ENCODE measurements around the gene EEF1AKMT4.

The EEF1AKMT4 gene

DNA sequence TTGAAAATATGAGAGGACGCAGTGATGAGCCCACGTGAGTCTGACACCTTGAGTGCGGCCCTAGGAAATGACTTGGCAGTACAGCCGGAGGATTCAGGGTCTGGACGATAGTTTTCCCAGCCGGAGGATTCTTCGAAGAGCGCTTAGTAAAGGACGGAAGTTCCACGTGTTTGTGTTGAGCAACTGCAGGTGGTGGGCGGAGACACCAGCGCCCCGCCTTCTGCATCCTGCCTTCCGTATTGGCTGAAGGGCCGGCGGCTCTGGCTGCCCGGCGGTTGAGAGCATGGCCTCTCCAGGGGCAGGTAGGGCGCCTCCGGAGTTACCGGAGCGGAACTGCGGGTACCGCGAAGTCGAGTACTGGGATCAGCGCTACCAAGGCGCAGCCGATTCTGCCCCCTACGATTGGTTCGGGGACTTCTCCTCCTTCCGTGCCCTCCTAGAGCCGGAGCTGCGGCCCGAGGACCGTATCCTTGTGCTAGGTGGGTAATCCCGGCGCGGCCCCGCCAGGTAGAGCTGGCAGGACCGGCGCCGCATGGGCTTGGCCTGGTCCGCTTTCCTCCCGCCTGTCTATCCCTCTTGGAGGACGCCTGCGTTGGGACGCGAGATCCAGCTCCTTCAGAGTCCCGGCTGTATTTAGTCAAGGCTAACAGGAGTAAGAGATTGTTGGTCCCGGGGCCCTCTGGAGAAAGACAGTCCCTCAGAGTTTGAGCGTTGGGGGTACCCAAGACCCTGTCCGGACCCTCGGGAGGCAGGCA, at the start of gene EEF1AKMT4:
Gene EEF1AKMT4 (plus strand): TSS at position 261 of the 755 bp plus-strand sequence. CDS start 23 bp downstream, at position 284.
- DNase-seq (peak; percentile 95), ATAC-seq (peak; percentile 92)

DNA sequence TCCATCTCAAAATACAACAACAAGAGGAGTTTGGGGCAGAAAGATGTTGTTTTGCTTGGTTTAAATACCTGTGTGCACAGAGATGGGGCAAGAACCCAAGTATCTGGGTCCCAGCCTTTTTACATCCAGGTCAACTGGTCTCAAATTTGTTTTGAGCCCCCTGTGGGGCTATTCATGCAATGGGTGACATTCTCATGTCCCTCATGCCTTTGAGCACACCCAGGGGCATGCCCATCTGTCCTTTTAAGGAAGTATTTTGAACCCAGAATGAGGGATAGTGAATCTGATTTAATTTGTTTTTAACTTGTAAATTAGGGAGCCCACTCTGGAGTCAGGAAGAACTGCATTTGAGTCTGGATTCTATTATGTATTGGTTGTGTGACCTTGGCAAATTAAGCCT, 48.6 kb upstream of the EEF1AKMT4 start:
- no peak for ATAC-seq
- DNase-seq, result no peak

DNA sequence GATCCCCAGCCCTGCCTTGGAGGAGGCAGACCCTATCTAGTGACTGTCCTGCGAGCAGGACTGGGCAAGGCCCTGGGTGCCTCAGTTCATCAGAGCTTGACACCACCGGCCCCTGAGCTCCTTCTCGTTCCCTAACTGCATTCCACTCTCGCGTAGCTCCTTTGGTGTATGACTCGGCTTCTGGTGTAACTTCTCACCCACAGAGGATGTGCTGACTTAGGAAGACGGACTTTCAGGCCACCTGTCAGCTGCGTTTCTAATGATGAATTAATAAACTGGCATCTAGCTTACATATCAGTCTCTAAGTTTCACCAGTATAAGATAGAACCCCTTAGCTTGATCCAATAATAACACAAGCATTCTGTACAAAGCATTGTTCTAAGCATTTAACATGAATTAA, 45.9 kb upstream of the EEF1AKMT4 start:
- DNase-seq (no peak), ATAC-seq (no peak)

DNA sequence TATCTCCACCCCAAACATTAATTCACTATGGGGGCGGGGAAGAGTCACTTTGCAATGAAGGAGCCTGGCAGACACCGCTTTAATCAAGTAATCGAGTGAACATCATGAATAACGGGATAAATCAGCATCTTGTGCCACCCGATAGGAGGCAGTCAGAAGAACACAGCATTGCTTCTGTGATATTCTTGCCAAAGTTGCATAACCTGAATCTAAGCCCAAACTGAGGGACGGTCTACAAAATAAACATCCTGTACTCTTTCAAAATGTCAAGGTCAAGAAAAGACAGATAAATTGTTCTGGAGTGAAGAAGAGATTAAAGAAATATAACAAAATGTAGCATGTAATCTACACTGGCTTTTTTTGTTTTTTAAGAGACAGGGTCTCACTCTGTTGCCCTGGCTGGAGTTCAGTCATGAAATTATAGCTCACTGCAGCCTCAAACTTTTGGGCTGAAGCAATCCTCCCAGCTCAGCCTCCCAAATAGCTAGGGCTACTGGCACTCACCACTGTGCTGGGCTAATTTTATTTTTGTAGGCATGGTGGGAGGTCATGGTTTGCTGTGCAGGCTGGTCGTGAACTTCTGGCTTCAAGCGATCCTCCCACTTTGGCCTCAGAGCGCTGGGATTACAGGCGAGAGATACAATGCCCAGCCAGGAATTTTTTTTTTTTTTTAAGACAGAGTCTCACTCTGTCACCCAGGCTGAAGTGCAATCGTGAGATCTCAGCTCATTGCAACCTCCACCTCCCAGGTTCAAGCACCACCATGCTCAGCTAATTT, 40.1 kb upstream of the EEF1AKMT4 start:
- DNase-seq (no peak), ATAC-seq (no peak)

DNA sequence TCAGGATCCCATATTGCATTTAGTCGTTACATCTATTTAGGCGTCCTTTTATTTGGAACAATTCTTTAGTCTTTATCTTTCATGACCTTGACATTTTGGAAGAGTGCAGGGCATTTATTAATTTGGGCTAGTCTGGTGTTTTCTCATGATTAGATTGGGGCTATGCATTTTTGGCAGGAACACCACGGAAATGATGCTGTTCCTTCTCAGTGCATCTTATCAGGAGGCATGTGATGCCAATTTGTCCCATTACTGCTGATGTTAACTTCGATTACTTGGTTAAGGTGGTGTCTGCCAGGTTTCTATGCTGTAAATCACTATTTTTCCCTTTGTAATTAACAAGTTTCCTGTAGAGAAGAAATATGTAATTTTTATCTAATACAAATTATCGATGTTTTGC, 38.2 kb upstream of the EEF1AKMT4 start:
- ATAC-seq (no peak), DNase-seq (no peak)

DNA sequence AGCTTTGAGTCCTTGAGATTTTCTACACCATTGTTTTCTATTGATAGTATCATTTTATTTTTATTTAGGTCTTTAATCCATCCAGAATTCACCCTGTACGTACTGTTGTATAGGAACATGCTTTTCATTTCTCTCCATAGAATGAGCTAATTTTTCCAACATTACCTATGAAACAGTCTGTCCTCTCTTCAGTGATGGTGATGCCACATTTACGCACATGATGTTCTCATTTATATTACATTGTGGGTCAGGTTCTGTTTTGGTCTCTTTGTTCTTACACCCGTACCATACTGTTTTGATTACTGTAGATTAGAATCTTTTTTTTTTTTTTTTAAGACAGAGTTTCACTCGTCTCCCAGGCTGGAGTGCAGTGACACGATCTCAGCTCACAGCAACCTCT, 37.8 kb upstream of the EEF1AKMT4 start:
- no peak for DNase-seq
- no peak for ATAC-seq

DNA sequence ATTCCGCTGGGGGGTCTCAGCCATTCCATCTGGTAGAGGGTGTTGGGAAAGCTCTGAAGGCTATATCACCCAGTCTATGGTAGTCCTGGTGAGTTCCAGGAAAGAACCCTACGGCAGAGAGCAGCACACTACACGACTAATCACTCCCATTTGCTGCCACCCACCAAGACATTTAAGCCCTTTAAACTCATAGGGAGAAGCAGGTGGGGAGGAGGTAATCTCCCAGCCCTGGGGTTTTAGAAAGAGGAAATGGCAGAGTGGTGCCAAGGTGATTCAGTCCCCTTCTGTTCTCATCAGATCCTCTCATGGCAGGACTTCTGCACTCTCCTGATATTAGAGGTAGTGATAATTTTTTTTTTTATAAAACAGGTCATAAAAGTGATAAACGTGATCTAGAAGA, 30.7 kb upstream of the EEF1AKMT4 start:
- DNase-seq (no peak), ATAC-seq (no peak)

DNA sequence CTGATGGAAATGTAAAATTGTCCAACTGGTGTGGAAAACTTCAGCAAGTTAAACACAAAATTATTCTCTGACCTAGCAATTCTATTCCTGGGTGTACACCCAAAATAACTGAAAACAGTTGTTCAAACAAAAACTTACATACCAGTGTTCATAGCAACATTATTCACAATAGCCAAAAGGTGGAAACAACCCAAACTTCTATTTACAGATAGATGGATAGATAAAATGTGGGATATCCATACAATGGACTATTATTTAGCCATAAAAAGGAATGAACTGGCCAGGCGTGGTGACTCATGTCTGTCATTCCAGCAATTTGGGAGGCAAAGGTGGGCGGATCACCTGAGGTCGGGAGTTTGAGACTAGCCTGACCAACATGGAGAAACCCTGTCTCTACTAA, 27.0 kb upstream of the EEF1AKMT4 start:
- ATAC-seq (no peak), DNase-seq (no peak)

DNA sequence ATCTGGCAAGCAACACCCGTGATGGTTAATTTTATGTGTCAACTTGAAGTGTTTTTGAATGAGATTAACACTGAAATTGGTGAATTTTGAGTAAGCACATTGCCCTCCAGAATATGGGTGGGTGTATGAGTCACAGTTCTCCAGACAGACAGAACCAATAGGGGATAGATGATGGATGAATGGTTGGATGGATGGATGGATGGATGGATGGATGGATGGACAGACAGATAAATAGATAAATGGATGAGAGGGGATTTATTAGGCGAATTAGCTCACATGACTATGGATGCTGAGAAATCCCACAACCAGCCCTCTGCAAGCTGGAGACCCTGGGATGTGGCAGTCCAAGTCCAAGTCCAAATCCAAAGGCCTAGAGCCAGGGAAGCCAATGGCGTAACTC, 25.5 kb upstream of the EEF1AKMT4 start:
- ATAC-seq, result no peak
- DNase-seq, result no peak

DNA sequence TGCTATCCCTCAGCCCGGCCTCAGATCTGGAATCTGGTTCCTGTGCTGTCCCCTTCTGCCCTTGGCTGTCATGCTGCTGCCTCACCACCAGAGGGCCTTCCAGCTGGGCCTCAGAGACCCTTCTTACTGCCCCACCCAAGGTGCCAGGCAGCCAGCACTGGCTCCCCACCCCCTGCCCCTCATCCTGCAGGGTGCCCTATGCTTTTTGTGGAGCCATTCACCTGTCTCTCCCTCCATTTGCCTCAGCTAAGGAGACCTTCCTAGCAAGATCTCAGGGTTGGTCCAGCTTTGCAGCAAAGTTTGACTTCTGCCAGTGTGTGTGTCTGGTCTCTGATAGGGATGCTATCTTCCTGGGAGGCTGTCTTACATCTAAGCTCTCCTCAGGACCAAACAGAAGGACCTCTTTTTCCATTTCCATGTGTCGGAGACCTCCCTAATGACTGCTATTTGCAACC, 22.0 kb upstream of the EEF1AKMT4 start:
- DNase-seq, result peak; percentile 67
- ATAC-seq, result peak; percentile 30

DNA sequence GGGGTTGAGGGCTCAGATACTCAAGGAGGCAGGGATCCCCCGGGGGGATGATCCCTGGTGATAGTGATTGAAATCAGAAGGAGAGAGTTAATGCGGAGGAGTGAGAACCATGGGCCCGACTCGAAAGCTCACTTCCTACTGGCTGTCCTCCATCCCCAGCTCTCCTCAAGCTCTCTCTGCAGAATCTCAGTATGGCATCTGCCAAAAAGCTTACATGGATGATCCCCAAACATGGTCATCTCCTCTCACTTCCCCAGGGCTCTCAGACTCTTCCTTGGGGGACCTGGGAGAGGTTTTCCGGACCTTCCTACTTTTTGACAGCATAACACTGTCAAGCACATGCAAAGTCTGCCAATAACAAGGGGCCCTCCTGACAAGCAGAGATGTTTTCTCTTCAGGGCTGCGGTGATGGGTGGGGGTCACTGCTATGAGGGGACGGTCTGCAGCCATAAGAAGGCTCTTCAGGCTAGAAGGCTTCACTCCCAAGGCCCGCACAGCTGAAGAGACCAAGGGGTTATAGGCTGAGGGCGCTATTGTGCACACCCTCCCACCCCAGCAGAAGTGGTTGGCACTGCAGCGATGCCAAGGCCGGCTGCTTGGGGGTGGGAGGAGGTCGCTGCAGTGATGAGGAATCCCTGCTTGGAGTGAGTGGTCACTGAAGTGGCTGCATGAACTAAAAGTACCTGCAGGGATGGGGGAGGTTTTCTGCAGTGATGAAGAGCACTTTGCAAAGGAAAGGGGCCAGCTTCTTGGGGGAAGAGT, 20.9 kb upstream of the EEF1AKMT4 start:
- no peak for ATAC-seq
- DNase-seq, result no peak

DNA sequence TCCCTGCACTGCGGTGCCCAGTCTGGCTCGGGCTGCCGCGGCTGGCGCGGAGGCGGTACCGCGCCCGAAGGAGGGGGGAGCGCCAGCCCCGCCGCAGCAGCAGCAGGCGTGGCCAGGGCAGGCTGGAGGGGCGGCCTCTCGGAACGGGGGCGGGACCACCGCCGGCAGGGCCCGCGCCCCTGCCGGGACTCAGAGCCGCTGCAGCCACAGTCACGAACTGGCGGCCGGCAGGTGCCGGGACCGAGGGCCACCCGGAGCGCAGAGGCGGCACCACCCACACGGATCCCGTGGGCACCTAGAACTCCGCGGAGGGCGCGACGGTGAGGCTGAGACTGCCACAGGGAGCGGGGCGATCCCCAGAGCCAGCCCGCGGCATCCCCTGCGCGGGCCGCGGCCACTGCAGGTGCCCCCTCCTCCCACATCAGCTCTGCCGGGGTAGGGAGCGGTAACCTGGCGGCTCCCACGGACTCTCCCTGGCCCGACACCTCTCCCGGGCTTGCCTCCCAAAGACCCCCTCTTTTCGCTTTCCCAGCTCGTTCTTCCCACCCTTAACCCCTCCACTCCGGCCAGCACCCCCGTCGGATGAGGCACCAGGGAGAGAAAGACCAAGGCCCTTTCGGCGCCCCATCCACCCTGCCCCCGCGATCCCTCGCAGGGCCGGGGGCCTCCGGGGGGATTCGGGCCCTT, 19.9 kb upstream of the EEF1AKMT4 start, which contains the start of gene VWA5B2:
Gene VWA5B2 (plus strand): TSS at position 192 of the 687 bp plus-strand sequence. CDS start 944 bp downstream, outside the sequence.
- ATAC-seq, result peak; percentile 88
- peak; percentile 78 for DNase-seq

DNA sequence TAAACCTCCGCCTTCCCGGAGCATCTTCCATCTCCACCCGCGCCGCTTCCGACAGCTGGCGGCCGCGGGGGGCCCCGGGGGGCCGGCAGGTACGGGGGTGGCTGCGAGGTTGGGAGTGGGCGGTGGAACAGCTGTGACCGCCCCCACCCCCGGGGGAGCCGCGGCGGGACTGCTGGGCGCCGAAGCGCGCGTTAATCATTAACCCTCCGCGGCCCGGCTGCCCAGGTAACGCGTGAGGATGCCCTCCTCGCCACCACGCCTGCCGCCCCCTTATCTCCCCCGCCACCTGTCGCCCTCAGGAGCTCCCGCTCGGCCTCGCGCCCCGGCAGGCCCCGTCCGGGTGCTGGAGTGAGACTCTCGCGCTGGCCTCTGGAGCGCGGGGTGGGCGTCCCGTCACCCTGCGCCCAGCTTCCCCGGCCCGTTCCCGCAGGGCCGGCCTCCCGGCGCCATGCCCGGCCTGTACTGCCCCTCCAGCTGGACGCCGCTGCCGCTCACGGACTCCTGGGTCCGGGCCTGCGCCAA, 19.3 kb upstream of the EEF1AKMT4 start:
- DNase-seq, result no peak
- no peak for ATAC-seq

DNA sequence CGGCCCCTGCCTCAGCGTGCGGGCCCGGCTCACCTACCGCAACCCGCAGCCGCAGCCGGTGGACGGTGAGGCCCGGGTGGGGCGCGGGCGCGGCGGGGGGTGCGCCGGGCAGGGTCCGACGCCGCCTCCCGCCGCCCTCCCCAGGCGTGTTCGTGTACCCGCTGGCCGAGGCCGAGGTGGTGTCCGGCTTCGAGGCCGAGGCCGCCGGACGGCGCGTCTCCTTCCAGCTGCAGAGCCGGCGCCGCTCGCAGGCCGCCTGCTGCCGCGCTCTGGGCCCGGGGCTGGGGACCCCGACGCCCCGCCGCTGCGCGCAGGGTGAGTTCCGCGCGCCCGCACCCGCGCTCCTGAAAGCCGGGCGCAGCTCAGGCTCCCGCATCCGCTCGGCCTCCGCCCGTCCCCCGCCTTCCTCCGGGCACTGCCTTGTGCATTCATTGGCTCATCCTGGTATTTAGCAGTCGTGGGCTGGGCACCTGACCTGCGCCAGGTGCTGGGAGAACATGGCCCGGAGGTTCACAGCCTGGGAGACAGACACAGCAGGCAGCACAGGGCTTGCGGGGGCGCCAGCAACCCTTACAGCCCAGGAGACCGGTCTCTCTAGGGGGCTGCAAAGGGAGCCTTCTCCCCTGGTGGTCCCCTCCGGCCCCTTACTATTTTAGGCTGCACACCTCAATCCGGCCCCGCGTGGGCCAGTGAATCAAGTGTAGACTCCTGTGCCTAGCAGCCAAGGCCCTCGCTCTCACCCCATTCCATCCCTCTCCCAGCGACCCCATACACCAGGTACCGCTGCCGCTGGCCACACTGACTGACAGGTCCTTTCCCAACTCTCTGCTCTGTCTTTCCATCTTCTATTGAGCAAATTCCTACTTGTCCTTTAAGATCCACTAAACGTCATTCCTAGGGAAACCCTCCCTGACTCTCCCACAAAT, 18.6 kb upstream of the EEF1AKMT4 start:
- no peak for DNase-seq
- no peak for ATAC-seq

DNA sequence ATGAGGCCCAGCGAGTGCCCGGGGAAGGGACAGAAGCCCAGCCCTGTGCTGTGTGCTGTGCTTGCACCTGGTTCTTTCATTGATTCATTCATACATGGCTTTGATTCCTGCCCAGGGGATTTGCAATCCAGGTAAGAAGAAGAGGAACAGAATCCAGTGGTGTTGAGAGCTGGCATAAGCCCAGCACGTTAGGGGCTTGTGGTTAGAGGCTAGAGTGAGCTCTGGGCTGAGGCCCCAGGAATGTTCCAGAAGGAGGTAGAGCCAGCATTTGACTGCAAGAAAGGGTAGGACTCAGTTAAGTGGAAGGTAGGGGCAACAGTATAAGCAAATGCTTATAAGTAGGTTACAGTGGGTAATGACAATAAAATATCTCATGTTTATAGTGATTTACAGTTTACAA, 17.8 kb upstream of the EEF1AKMT4 start:
- ATAC-seq (no peak), DNase-seq (no peak)

DNA sequence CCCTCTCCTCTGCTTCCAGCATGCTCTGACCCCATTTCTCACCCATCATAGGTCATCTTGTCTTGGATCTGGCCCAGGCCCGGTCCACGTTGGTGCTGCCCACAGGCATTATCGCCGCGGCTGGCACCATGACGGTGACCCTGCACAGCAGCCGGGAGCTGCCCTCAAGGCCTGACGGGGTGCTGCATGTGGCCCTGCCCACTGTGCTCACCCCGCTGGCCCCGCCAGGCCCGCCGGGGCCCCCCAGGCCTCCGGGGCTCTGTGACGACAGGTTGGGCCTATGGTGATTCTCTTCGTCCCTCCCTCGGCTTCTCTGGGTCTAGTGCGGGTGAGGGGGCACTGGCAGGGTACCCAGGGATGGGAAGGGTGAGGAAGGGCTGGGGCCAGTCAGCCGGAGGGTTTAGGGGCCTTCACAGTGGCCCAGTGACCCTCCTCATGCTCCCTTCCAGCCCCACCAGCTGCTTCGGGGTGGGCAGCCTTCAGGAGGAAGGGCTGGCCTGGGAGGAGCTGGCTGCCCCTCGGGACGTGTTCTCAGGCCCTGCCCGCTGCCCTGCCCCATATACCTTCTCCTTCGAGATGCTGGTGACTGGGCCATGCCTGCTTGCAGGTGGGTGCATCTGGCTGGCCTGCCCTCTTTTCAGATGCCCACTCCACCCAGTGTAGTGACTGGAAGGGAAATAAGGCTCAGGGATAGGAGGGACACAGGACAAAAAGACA, 16.2 kb upstream of the EEF1AKMT4 start:
- no peak for ATAC-seq
- DNase-seq, result no peak

DNA sequence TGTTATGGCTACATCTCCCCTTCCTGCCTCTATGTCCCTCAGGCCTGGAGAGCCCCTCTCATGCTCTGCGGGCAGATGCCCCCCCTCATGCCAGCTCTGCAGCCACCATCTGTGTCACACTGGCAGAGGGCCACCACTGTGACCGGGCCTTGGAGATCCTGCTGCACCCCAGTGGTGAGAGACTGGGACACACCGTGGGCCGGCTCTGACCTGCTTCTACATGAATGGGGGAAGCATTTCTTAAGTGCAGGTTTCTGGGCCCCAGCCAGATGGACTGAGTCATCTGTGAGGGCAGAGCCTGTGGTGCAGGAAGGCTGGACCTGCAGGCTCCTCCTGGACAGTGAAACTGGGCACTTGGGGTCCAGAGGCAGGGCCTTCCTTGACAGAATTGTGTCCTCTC, 15.2 kb upstream of the EEF1AKMT4 start:
- no peak for DNase-seq
- ATAC-seq, result no peak

DNA sequence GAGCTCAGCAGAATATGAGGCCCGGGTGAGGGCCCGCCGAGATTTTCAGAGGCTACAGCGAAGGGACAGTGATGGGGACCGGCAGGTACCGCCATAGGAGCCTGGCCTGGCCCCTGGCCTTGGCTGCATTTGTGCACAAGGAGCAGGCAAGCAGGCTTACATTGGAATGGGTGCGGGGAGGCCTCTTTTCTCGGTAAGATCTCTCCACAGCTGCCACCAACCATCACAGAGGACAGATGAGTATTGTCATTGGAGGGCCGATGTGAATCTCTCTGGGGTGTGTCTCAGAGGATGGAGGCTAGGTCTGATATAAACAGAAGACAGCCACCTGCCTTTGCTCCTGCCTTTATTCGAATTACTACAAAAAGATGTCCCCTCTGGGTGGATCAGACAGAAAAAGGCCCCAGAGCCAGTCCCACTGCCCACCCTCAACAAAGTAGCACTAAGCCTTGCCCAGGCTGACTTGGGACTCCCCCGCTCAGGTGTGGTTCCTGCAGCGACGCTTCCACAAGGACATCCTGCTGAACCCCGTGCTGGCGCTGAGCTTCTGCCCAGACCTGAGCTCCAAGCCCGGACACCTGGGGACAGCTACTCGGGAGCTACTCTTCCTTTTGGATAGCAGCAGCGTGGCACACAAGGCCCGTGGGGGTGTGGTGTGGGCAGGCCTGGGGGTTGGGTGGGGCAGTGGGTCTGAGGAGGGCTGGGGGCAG, 14.6 kb upstream of the EEF1AKMT4 start:
- DNase-seq (no peak), ATAC-seq (no peak)

DNA sequence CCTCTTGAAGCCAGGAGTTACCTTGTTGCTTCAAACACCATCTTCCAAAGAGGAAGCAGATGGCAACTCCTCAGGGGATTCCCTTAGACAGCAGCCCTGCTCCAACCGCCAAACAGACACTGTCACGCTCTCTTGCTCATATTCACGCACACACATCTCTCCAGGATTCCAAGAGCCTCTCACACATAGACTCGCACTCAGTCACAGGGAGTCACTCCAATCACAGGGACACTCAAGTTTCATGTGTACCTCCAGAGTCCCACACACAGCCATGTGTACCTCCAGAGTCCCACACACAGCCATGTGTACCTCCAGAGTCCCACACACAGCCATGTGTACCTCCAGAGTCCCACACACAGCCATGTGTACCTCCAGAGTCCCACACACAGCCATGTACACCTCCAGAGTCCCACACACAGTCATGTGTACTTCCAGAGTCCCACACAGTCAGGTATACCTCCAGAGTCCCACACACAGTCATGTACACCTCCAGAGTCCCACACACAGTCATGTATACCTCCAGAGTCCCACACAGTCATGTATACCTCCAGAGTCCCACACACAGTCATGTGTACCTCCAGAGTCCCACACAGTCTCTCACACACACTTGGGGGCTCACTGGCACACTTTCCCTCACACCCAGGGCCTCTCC, 14.0 kb upstream of the EEF1AKMT4 start:
- ATAC-seq, result no peak
- DNase-seq, result no peak

All from stimulated activated naive CD8-positive, alpha-beta T cell treated with anti-CD3 and anti-CD28 coated beads, Interleukin-15, Interleukin-2, amounts not matched to agents 100 U/mL and 50 U/mL, for 24 hours (primary cell).